GM21360 (cell line): ENCODE measurements around the gene UTS2R.

Experiments
- ATAC-seq: cut with Tn5 transposase; IDR thresholded peaks from one replicate; pipeline ENCODE4 v1.9.1; 2021; ENCODE audit warnings: mild to moderate bottlenecking, moderate library complexity; ENCODE audit not compliant: unreplicated experiment

UTS2R gene

GRCh38 chr17:82388223-82388921 is 16.8 kb downstream of the UTS2R start:
- no peak for ATAC-seq

- ATAC-seq, result no peak
Observed at GRCh38 chr17:82388922-82389283, 17.3 kb downstream of the UTS2R start.

GRCh38 chr17:82389379-82389778 is 17.8 kb downstream of the UTS2R start:
- no peak for ATAC-seq

DNA sequence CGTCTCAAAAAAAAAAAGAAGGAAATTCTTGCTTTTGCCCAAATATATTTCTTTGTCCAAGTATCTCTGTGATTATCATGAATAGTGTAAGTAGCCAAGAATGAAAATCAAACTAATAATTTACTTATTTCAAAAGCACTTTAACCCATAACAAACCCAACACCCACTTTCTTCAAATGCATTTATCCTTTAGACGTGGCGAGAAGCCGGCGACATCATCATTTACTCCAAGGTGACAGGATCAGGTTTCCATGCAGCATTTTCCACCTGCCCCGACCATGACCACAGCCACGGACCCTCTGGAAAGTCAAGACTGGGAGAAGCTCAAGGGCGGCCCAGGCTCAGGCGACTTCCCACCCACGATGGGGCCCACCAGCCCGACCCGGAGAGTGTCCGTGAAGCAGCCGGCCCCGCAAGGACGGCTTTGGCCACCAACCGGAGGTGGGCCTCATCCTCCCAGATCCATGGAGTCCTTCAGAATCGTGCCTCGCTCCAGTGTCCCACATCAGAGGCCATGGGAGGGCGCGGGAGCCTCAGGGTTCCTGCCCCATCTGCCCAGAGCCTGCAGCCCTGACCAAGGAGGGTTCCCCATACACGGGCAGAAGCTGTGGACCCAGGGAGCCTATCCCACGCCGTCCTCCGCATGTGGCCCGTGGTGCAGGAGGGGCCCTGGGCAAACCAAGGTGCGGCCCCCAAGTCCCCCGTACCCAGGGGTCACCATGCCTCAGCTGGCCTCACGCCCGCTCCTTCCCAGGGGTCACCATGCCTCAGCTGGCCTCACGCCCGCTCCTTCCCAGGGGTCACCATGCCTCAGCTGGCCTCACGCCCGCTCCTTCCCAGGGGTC is 18.7 kb downstream of the UTS2R start:
- ATAC-seq, result no peak

DNA sequence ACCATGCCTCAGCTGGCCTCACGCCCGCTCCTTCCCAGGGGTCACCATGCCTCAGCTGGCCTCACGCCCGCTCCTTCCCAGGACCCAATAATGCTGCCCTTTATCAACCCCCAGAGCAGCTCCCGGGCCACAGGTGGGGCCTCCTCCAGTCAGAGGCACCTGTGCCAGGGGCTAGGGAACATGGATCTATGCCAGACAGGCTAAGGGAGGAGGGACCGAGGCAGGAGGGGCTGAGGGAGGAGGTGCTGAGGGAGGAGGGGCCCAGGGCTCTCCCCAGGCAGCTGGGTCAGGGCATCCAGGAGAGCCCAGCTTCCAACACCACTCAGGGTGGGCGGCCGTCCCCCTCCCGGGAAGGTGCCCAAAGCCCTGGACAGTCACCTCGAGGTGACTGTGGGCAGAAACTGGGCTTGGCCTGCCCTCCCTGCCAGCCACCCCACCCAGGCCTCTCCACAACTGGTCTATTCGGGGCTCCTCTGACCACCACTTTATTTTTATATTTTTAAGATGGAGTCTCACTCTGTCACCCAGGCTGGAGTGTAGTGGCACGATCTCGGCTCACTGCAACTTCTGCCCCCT is 19.4 kb downstream of the UTS2R start:
- no peak for ATAC-seq

DNA sequence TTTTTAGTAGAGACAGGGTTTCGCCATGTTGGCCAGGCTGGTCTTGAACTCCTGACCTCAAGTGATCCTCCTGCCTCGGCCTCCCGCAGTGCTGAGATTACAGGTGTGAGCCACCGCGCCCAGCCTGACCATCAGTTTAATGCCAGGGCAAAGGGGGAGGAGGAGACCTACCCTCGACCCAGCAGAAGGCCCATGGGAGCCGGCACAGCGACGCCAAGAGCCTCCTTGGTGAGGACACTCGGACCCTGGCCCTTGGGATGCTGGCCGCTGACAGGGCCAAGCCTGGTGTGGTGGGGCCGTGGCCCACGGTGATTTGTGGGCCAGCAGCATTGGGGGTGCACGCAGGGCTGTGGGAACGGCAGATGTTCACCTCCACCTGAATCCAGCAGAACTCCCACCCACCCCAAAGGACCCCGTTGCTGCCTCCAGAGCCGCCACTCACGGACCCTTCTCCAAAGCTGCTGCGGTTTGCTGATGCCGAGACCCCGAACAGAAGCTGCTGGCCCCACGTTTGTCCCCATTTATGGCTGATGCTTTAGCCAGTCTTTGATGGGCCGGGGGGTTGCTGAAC is 20.0 kb downstream of the UTS2R start:
- ATAC-seq, result no peak

- no peak for ATAC-seq
Observed at GRCh38 chr17:82392209-82392920, 20.8 kb downstream of the UTS2R start.

DNA sequence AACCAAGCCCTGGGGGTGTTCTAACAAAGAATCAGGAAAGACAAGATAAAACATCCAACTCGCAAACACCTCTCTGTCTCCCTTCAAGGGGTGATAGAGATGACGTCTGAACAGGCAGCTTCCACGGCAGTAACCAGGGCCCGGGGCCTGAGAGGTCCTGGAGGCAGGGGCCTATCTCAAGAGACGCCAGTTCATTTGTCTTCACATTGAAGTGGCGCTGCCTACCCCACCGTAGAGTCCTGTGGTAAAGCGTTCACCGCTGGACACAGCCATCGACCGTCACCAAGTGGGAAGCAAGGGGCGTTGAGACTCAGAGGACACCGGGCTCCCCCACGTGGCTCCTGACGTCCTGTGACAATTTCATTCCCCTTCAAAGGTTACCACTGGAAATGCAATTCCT is 21.4 kb downstream of the UTS2R start:
- ATAC-seq, result no peak

- ATAC-seq, result no peak
Observed at GRCh38 chr17:82394278-82394677, 22.7 kb downstream of the UTS2R start.

- no peak for ATAC-seq
Observed at GRCh38 chr17:82396601-82397435, 25.3 kb downstream of the UTS2R start.

- no peak for ATAC-seq
Observed at GRCh38 chr17:82397449-82398335, 26.1 kb downstream of the UTS2R start.

DNA sequence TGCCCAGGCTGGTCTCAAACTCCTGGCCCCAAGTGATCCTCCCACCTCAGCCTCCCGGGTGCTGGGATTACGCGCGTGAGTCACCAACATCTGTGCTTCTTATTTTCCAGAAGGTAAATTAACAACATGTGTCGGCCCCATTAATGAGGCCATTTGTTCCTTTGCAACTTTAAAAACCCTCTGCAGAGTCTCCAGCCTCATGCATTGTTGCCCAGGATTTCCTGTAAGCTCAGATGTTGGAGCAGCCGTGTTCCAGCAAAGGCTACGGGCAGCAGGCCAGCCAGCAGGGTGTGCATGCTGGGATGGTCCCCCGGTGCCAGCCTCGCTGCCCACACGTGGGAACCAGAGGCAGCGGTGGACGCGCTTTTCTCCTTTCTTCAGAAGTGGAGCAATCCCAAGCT is 27.5 kb downstream of the UTS2R start:
- ATAC-seq, result no peak

DNA sequence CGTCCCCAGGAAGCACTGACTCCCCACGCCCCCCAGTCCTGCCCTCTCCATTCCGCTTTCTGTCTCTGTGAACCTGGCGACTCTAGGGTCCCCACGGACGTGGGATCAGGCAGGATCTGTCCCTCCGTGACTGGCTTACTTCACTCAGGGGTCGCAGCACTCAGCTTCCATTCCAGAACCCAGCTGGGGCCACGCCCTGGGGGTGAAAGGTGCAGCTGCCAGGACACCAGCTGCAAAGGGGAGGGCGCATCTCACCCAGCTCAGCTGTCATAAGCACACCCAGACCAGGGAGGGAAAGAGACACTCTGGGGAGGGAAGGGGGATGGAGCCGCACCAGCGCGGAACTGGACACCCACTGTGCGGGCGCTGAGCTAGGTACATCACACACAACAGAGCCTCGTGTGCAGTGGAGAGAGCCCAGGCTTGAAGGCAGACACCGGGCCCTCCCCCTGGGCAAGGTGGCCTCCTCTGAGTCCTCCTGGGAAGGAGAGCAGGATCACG is 28.1 kb downstream of the UTS2R start:
- ATAC-seq, result no peak

- ATAC-seq, result no peak
Observed at GRCh38 chr17:82400206-82400605, 28.6 kb downstream of the UTS2R start.

- ATAC-seq, result no peak
Observed at GRCh38 chr17:82400830-82401229, 29.3 kb downstream of the UTS2R start.

GRCh38 chr17:82402865-82403264 is 31.3 kb downstream of the UTS2R start:
- ATAC-seq, result no peak

DNA sequence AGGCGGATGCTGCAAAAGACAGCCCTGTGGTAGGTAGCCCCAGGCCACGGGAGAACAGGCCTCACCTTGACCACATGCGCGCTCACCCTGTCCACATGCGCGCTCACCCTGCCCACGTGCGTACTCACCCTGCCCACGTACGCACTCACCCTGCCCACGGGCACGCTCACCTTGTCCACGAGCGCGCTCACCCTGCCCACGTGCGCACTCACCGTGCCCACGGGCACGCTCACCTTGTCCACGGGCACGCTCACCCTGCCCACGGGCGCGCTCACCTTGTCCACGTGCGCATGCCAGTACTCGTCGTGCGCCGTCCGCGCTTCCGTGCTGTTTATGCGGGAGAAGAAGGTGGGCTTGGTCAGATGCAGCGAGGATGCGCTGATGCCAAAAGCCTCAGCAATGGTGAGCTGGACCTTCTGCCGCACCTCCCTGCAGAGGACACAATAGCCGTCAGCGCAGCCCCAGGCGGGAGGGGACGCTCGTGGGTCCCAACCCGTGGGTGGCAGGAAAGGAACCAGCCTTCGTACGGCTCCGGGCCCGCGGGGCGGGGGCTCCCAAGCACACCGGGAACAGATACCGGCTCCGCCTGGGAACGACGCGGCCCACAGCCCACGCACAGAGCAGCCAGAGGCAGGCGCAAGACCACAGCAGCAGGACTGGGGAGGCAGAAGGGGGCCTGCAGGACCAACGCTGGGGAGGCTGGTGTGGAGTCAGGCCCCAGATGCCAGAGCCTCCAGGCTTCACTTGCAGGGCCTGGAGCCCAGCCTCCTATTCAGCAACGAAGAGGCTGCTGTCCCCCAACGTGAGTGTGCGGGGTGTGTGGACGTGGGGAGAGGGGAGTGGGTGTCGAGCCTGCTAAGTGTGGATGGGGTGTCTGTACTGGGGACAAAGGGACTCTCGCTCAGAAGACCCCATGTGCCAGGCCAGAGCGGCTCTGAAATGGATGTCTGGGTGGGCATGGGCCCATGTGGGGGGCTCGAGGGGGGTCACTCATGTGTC is 32.4 kb downstream of the UTS2R start:
- no peak for ATAC-seq

DNA sequence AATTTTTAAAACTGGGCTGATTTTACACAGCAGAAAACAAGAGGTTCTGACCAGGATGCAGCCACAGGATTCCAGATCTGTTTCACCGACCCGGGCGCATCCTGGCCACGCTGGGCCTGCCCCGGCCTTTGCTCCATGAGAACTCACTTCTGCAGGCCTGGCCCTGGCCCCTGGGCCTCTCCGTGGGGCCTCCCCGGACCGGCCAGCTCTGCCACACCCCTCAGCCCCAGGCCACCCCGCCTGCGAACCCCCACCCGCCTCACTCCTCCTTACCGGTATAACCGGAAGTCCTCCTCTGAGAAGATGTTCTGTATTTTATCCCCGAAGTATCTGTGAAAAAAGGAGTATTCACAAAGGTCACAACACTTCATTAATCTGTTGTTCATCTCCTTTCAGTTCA is 33.5 kb downstream of the UTS2R start:
- ATAC-seq, result no peak
